ENCODE measurements around the gene TOMM20. TPM values are rescaled to one million over a fixed set of nuclear protein-coding genes. Genes with fewer than 3 reads are reported as not detected.

The TOMM20 gene
- total RNA-seq, 1 experiment from 2014 or later, result 151 TPM

GRCh38 chr1:235124665-235125064 is 4.0 kb downstream of the TOMM20 start:
- BruUV-seq (replicated peaks), result no TSS peak
- no peak for DNase-seq
- peaks cover 32% of the 10 kb centered on the region for H3K4me1 Mint-ChIP-seq (ENCODE audit: low read depth, unreplicated experiment)
- CTCF ChIA-PET, result no interaction called here
- H3K27me3 Mint-ChIP-seq (ENCODE audit: unreplicated experiment), result no peaks in the 10 kb centered on the region
- no peaks in the 10 kb centered on the region for H3K9me3 Mint-ChIP-seq (ENCODE audit: low read depth, unreplicated experiment)
- peaks cover 73% of the 10 kb centered on the region for H3K36me3 Mint-ChIP-seq (ENCODE audit: insufficient read depth, unreplicated experiment)
- intact Hi-C loops (cut with micrococcal nuclease; ENCODE audit: unreplicated experiment), result no loop called here
- no peak overlapping the region for H3K4me3 Mint-ChIP-seq (ENCODE audit: low read depth, unreplicated experiment)
- no peak for TF ChIP-seq CTCF (IDR thresholded peaks at IDR 0.05; ENCODE audit: unreplicated experiment)
- no peak overlapping the region for H3K27ac Mint-ChIP-seq (ENCODE audit: unreplicated experiment)

GRCh38 chr1:235124111-235124510 is 4.5 kb downstream of the TOMM20 start:
- intact Hi-C loops (cut with micrococcal nuclease; ENCODE audit: unreplicated experiment), result no loop called here
- no peak for DNase-seq
- CTCF ChIA-PET, result no interaction called here
- TF ChIP-seq CTCF (IDR thresholded peaks at IDR 0.05; ENCODE audit: unreplicated experiment), result no peak
- H3K4me1 Mint-ChIP-seq (ENCODE audit: low read depth, unreplicated experiment), result peaks cover 32% of the 10 kb centered on the region
- no TSS peak for BruUV-seq (replicated peaks)
- H3K27ac Mint-ChIP-seq (ENCODE audit: unreplicated experiment), result no peak overlapping the region
- no peak overlapping the region for H3K4me3 Mint-ChIP-seq (ENCODE audit: low read depth, unreplicated experiment)
- H3K27me3 Mint-ChIP-seq (ENCODE audit: unreplicated experiment), result no peaks in the 10 kb centered on the region
- H3K36me3 Mint-ChIP-seq (ENCODE audit: insufficient read depth, unreplicated experiment), result peaks cover 77% of the 10 kb centered on the region
- H3K9me3 Mint-ChIP-seq (ENCODE audit: low read depth, unreplicated experiment), result no peaks in the 10 kb centered on the region

- BruUV-seq (replicated peaks), result no TSS peak
- Mint-ChIP-seq H3K9me3 (ENCODE audit: low read depth, unreplicated experiment) (no peaks in the 10 kb centered on the region), H3K4me1 (ENCODE audit: low read depth, unreplicated experiment) (peaks cover 32% of the 10 kb centered on the region), H3K27me3 (ENCODE audit: unreplicated experiment) (no peaks in the 10 kb centered on the region), H3K27ac (ENCODE audit: unreplicated experiment) (peak overlapping the region; percentile 7), H3K4me3 (ENCODE audit: low read depth, unreplicated experiment) (no peak overlapping the region), H3K36me3 (ENCODE audit: insufficient read depth, unreplicated experiment) (peaks cover 75% of the 10 kb centered on the region)
- CTCF ChIA-PET, result interaction anchor here (0.6 to 1.6 kb wide), 2 partner anchors 17 to 18 kb away, joined by 3 to 7 read pairs; no protein-coding TSS in a partner anchor
- no peak for TF ChIP-seq CTCF (IDR thresholded peaks at IDR 0.05; ENCODE audit: unreplicated experiment)
- intact Hi-C loops (cut with micrococcal nuclease; ENCODE audit: unreplicated experiment), result no loop called here
- no peak for DNase-seq
These were observed 6.3 kb downstream of the TOMM20 start for GRCh38 chr1:235122348-235122747.

DNA sequence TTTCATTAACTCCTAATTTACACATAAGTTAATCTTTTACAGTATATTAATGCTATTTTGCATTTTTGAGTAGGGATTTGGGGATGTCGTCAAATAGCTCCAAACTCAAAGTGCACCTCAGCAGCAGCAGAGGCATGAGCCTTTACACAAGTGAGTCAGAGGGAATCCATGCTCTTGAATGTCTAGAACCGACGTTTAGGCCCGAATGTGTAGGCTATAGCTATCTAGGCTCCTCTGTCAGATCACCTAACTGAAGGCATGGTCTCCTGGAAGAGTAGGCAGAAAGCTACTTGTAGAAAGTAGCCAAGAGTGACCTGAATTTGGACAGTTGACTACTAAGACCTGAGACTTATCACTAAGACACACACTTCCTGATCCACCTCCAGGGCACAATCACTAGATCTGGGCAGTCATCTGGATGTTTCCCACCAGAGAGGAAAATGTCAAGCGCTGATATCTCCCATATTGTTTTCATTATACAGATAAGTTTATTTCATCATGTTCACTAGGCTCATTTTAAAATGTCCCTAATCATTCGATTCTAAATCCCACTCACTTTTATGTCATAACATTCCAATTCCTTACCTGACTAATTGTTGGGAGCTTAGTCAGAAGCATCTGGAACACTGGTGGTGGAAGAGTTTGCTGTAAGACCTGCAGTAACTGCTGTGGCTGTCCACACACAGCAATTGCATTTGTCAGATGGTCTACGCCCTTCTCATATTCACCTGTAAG is 15.3 kb downstream of the TOMM20 start:
- Mint-ChIP-seq H3K36me3 (ENCODE audit: insufficient read depth, unreplicated experiment) (peaks cover 81% of the 10 kb centered on the region), H3K4me3 (ENCODE audit: low read depth, unreplicated experiment) (no peak overlapping the region), H3K9me3 (ENCODE audit: low read depth, unreplicated experiment) (no peaks in the 10 kb centered on the region), H3K4me1 (ENCODE audit: low read depth, unreplicated experiment) (no peaks in the 10 kb centered on the region), H3K27ac (ENCODE audit: unreplicated experiment) (no peak overlapping the region), H3K27me3 (ENCODE audit: unreplicated experiment) (no peaks in the 10 kb centered on the region)
- DNase-seq, result no peak
- TF ChIP-seq CTCF (IDR thresholded peaks at IDR 0.05; ENCODE audit: unreplicated experiment), result no peak
- no TSS peak for BruUV-seq (replicated peaks)
- CTCF ChIA-PET, result no interaction called here
- intact Hi-C loops (cut with micrococcal nuclease; ENCODE audit: unreplicated experiment), result no loop called here

All from Calu3 (cell line).